ENCODE results near the gene CTSK.

DNA sequence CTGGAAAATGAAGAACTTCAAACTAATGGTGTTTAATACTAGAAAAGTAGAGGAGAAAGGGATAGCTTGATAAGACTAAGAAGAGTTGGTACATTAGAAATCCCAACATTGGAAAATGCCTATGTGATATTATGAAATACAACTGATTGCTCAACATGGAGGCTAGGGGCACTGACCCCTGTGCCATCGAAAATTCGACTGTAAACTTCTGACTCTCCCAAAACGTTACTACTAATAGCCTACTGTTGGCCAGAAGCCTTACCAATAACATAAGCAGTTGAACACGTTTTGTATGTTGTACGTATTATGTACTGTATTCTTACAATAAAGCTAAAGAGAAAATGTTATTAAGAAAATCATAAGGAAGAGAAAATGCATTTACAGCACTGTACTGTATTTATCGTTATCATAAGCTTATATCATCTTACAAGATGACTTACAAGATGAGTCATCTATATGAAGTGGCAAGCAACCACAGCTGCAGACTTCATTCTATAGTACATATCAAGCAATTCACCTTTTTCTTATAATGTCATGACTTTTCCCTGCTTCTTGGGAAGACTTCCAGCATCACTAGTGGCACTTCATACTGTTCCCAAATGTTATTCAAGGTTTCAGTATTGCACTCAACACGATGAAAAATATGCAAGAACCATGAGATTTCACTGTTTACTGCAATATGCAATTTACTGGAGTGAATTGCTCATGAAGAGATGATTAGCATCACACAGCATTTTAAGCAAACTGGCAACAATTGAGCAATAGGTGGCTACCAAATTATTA, 12.9 kb upstream of the CTSK start:
- TF ChIP-seq, protein P1, sequence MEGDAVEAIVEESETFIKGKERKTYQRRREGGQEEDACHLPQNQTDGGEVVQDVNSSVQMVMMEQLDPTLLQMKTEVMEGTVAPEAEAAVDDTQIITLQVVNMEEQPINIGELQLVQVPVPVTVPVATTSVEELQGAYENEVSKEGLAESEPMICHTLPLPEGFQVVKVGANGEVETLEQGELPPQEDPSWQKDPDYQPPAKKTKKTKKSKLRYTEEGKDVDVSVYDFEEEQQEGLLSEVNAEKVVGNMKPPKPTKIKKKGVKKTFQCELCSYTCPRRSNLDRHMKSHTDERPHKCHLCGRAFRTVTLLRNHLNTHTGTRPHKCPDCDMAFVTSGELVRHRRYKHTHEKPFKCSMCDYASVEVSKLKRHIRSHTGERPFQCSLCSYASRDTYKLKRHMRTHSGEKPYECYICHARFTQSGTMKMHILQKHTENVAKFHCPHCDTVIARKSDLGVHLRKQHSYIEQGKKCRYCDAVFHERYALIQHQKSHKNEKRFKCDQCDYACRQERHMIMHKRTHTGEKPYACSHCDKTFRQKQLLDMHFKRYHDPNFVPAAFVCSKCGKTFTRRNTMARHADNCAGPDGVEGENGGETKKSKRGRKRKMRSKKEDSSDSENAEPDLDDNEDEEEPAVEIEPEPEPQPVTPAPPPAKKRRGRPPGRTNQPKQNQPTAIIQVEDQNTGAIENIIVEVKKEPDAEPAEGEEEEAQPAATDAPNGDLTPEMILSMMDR (tag by site-specific recombination; IDR thresholded peaks at IDR 0.05): no peak
- TF ChIP-seq ZSCAN23 (tag by site-specific recombination; IDR thresholded peaks at IDR 0.05) (no peak), ZNF175 (tag by site-specific recombination; IDR thresholded peaks at IDR 0.05) (no peak)
- TF ChIP-seq, protein P2, sequence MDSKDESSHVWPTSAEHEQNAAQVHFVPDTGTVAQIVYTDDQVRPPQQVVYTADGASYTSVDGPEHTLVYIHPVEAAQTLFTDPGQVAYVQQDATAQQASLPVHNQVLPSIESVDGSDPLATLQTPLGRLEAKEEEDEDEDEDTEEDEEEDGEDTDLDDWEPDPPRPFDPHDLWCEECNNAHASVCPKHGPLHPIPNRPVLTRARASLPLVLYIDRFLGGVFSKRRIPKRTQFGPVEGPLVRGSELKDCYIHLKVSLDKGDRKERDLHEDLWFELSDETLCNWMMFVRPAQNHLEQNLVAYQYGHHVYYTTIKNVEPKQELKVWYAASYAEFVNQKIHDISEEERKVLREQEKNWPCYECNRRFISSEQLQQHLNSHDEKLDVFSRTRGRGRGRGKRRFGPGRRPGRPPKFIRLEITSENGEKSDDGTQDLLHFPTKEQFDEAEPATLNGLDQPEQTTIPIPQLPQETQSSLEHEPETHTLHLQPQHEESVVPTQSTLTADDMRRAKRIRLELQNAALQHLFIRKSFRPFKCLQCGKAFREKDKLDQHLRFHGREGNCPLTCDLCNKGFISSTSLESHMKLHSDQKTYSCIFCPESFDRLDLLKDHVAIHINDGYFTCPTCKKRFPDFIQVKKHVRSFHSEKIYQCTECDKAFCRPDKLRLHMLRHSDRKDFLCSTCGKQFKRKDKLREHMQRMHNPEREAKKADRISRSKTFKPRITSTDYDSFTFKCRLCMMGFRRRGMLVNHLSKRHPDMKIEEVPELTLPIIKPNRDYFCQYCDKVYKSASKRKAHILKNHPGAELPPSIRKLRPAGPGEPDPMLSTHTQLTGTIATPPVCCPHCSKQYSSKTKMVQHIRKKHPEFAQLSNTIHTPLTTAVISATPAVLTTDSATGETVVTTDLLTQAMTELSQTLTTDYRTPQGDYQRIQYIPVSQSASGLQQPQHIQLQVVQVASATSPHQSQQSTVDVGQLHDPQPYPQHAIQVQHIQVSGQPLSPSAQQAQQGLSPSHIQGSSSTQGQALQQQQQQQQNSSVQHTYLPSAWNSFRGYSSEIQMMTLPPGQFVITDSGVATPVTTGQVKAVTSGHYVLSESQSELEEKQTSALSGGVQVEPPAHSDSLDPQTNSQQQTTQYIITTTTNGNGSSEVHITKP (tag by site-specific recombination; IDR thresholded peaks at IDR 0.05): no peak

Data from HEK293 (cell line).